Caco-2 (cell line): ENCODE data around the gene B3GNT5. TPM values are rescaled to one million over a fixed set of nuclear protein-coding genes. Genes with fewer than 3 reads are reported as not detected.

Source experiments
- BruUV-seq: library from RNA; stranded (reverse); fragments of 400-500 nt; replicated peaks from 2 replicates; lab custom pipeline; 2021; lab: Mats Ljungman, UMichigan
- CTCF ChIA-PET: fragments of 300-600 bp; sonication (Branson Sonifier 250); formaldehyde crosslinking; loops from one replicate; lab custom pipeline; 2022; ENCODE audit warnings: antibody characterized with exemption; lab: Charles Lee
- POLR2A ChIA-PET: fragments of 300-600 bp; sonication (Branson Sonifier 250); formaldehyde crosslinking; loops from one replicate; lab custom pipeline; 2022; ENCODE audit warnings: antibody characterized with exemption; lab: Charles Lee
- DNase-seq, 2 experiments: peaks; one replicate each; pipeline versions ENCODE4 v3.0.0 to v3.0.0-alpha.2; 2020 to 2022
- H3K27me3 ChIP-seq: replicated peaks from 2 replicates; pipeline ENCODE4 v1.6.0; 2011; ENCODE audit warnings: low read length; ENCODE audit not compliant: control insufficient read depth, insufficient read depth
- H3K36me3 ChIP-seq: 2 replicates; pipeline ENCODE4 v1.5.1; 2011; ENCODE audit warnings: low read length; ENCODE audit not compliant: control insufficient read depth, insufficient read depth
- H3K4me1 ChIP-seq: fragments of 250-450 bp; sonication (Bioruptor Pico); 2 replicates; pipeline ENCODE4 v1.5.1; 2020; ENCODE audit warnings: mild to moderate bottlenecking
- H3K4me3 ChIP-seq: 2 replicates; pipeline ENCODE4 v1.5.1; 2011; ENCODE audit warnings: low read depth, mild to moderate bottlenecking, control low read depth, low read length
- H3K9me3 ChIP-seq: fragments of 250-450 bp; sonication (Bioruptor Pico); 2 replicates; pipeline ENCODE4 v1.5.1; 2020; ENCODE audit warnings: mild to moderate bottlenecking, moderate library complexity
- H3K27ac Mint-ChIP-seq: one replicate; pipeline ENCODE4 v1.8.0; 2022; ENCODE audit warnings: mixed read lengths; ENCODE audit not compliant: unreplicated experiment
- H3K27me3 Mint-ChIP-seq: one replicate; pipeline ENCODE4 v1.8.0; 2022; ENCODE audit warnings: mixed read lengths; ENCODE audit not compliant: insufficient read depth, unreplicated experiment
- H3K36me3 Mint-ChIP-seq: one replicate; pipeline ENCODE4 v1.8.0; 2022; ENCODE audit warnings: mild to moderate bottlenecking, mixed read lengths; ENCODE audit not compliant: insufficient read depth, unreplicated experiment
- H3K4me1 Mint-ChIP-seq: one replicate; pipeline ENCODE4 v1.8.0; 2022; ENCODE audit warnings: low read depth, mixed read lengths; ENCODE audit not compliant: unreplicated experiment
- H3K4me3 Mint-ChIP-seq: one replicate; pipeline ENCODE4 v1.8.0; 2022; ENCODE audit warnings: mild to moderate bottlenecking, moderate library complexity, mixed read lengths; ENCODE audit not compliant: unreplicated experiment
- H3K9me3 Mint-ChIP-seq: one replicate; pipeline ENCODE4 v1.8.0; 2022; ENCODE audit warnings: mixed read lengths; ENCODE audit not compliant: unreplicated experiment
- CTCF ChIP-seq, 2 experiments: fragments of 200-600 bp in 1 of 2; IDR thresholded peaks; 1 replicate in 1 of 2; 2 replicates in 1 of 2; pipeline versions ENCODE4 v1.5.1 to v1.8.0; 2011 to 2022; ENCODE audit warnings: antibody characterized with exemption in 1 of 2, control low read depth in 1 of 2, inconsistent platforms in 1 of 2, low read depth in 1 of 2, low read length in 1 of 2, mild to moderate bottlenecking in 1 of 2, moderate library complexity in 1 of 2; ENCODE audit not compliant: insufficient read depth in 1 of 2, severe bottlenecking in 1 of 2, unreplicated experiment in 1 of 2
- intact Hi-C: fragments of 100-400 bp; cut with micrococcal nuclease; formaldehyde crosslinking; loops from one replicate; pipeline ENCODE4 v1.10.0; 2022; ENCODE audit not compliant: unreplicated experiment
- total RNA-seq: library from RNA; stranded (reverse); gene quantifications from 2 replicates; pipeline ENCODE4 v1.2.3, GENCODE V29; 2022

B3GNT5 gene
- total RNA-seq, 1 experiment from 2014 or later, result 9.4 TPM

- Histone ChIP-seq H3K27me3 (no peaks in the 10 kb centered on the region), H3K9me3 (0 out of 2 replicates have a peak, but pooled peaks cover 4% of the 10 kb centered on the region), H3K4me3 (no peak overlapping the region), H3K36me3 (no peaks in the 10 kb centered on the region), H3K4me1 (peaks cover 20% of the 10 kb centered on the region)
- Mint-ChIP-seq H3K4me1 (peaks cover 29% of the 10 kb centered on the region), H3K27me3 (no peaks in the 10 kb centered on the region), H3K36me3 (peaks cover 6% of the 10 kb centered on the region), H3K4me3 (no peak overlapping the region), H3K27ac (peak overlapping the region; percentile 68), H3K9me3 (no peaks in the 10 kb centered on the region)
- ChIA-PET CTCF (no interaction called here), POLR2A (no interaction called here)
- no TSS peak for BruUV-seq
- no peak for TF ChIP-seq CTCF (IDR thresholded peaks at IDR 0.05; ENCODE audit: insufficient read depth in 1 of 2, low read depth in 1 of 2, low read length in 1 of 2, severe bottlenecking in 1 of 2, unreplicated experiment in 1 of 2)
- peak; percentile 20 to 55 for DNase-seq
- intact Hi-C loops, result loop anchor here (2.0 kb wide), 1 partner anchor 16 kb away; no protein-coding TSS in a partner anchor
Measured at GRCh38 chr3:183306798-183307671, 54.0 kb downstream of the B3GNT5 start.

- Mint-ChIP-seq H3K36me3 (peaks cover 6% of the 10 kb centered on the region), H3K27ac (peak overlapping the region; percentile 68)
- CTCF ChIA-PET, result no interaction called here
Measured at GRCh38 chr3:183307749-183308148, 54.7 kb downstream of the B3GNT5 start.

More at GRCh38 chr3:183307749-183308148, 54.7 kb downstream of the B3GNT5 start:
- POLR2A ChIA-PET, result no interaction called here
- BruUV-seq, result no TSS peak
- no peaks in the 10 kb centered on the region for H3K9me3 Mint-ChIP-seq
- intact Hi-C loops, result loop anchor here (2.0 kb wide), 1 partner anchor 17 kb away; no protein-coding TSS in a partner anchor
- Histone ChIP-seq H3K36me3 (no peaks in the 10 kb centered on the region), H3K4me1 (peaks cover 20% of the 10 kb centered on the region), H3K9me3 (0 out of 2 replicates have a peak, but pooled peaks cover 4% of the 10 kb centered on the region), H3K4me3 (no peak overlapping the region), H3K27me3 (no peaks in the 10 kb centered on the region)
- peaks cover 29% of the 10 kb centered on the region for H3K4me1 Mint-ChIP-seq
- DNase-seq, result peak; percentile 16 to 40
- no peak overlapping the region for H3K4me3 Mint-ChIP-seq
- H3K27me3 Mint-ChIP-seq, result no peaks in the 10 kb centered on the region
- no peak for TF ChIP-seq CTCF (IDR thresholded peaks at IDR 0.05; ENCODE audit: insufficient read depth in 1 of 2, low read depth in 1 of 2, low read length in 1 of 2, severe bottlenecking in 1 of 2, unreplicated experiment in 1 of 2)
